GM12801 (cell line): ENCODE data around the gene IL17REL.

Source experiments
- CTCF ChIP-seq: IDR thresholded peaks from one replicate; pipeline ENCODE4 v1.5.1; 2011; ENCODE audit warnings: control low read depth; ENCODE audit not compliant: insufficient read length; ENCODE audit errors: extremely low read depth

Gene IL17REL

GRCh38 chr22:49965091-49966040 lies 47.2 kb downstream of the IL17REL start:
- no peak for TF ChIP-seq CTCF

- TF ChIP-seq CTCF, result no peak
Observed at GRCh38 chr22:49964136-49965090, 48.2 kb downstream of the IL17REL start.

- TF ChIP-seq CTCF, result no peak
Observed at GRCh38 chr22:49963647-49964026, 48.9 kb downstream of the IL17REL start.

GRCh38 chr22:49962751-49963646 lies 49.6 kb downstream of the IL17REL start:
- no peak for TF ChIP-seq CTCF

GRCh38 chr22:49962012-49962750 lies 50.4 kb downstream of the IL17REL start:
- no peak for TF ChIP-seq CTCF

- TF ChIP-seq CTCF, result no peak
Observed at GRCh38 chr22:49961601-49962011, 51.0 kb downstream of the IL17REL start.
